Gastroesophageal sphincter (tissue), 4 donors: ENCODE measurements around the gene WNT11. TPM values are rescaled to one million over a fixed set of nuclear protein-coding genes. Genes with fewer than 3 reads are reported as not detected.

Experiments
- ATAC-seq: fragments of 150-250 bp; one replicate; pipeline ENCODE4 v1.9.1; 2016; ENCODE audit warnings: mild to moderate bottlenecking, moderate library complexity
- H3K27ac ChIP-seq, 4 donors: fragments of 200-600 bp; sonication (generic) in 3 of 4; 1 replicate in 3 of 4; 2 replicates in 1 of 4; pipeline ENCODE4 v1.5.1; 2016 to 2019
- H3K27me3 ChIP-seq: fragments of 200-600 bp; sonication (generic); one replicate; pipeline ENCODE4 v1.5.1; 2019
- H3K36me3 ChIP-seq, 2 donors: fragments of 200-600 bp; sonication (generic); one replicate each; pipeline ENCODE4 v1.5.1; 2019; ENCODE audit warnings: control low read depth in 1 of 2
- H3K4me1 ChIP-seq, 3 donors: fragments of 200-600 bp; sonication (generic); 1 replicate in 2 of 3; 2 replicates in 1 of 3; pipeline ENCODE4 v1.5.1; 2016 to 2019; ENCODE audit warnings: control low read depth in 2 of 3
- H3K4me3 ChIP-seq, 2 donors: fragments of 200-600 bp; sonication (generic); one replicate each; pipeline ENCODE4 v1.5.1; 2019; ENCODE audit warnings: mild to moderate bottlenecking in 1 of 2, moderate library complexity in 1 of 2
- H3K9me3 ChIP-seq, 3 donors: fragments of 200-600 bp; sonication (generic); one replicate each; pipeline ENCODE4 v1.5.1; 2017 to 2019; ENCODE audit warnings: control low read depth in 2 of 3
- CTCF ChIP-seq, 4 experiments: fragments of 200-600 bp in 2 of 4; fragments of 450-650 bp in 2 of 4; sonication (generic) in 1 of 4; IDR thresholded peaks; one replicate each; pipeline ENCODE4 v1.5.1; 2017 to 2019; ENCODE audit warnings: antibody characterized with exemption in 4 of 4, mild to moderate bottlenecking in 2 of 4, moderate library complexity in 2 of 4
- EP300 ChIP-seq: sonication (generic); formaldehyde crosslinking; IDR thresholded peaks from one replicate; pipeline ENCODE4 v1.6.1; 2017; ENCODE audit warnings: antibody characterized with exemption, mild to moderate bottlenecking
- POLR2A ChIP-seq, 2 donors: fragments of 450-650 bp; IDR thresholded peaks; one replicate each; pipeline ENCODE4 v1.6.1; 2017; ENCODE audit warnings: antibody characterized with exemption in 2 of 2, mild to moderate bottlenecking in 2 of 2, moderate library complexity in 1 of 2
- POLR2AphosphoS5 ChIP-seq: sonication (generic); formaldehyde crosslinking; IDR thresholded peaks from one replicate; pipeline ENCODE4 v1.6.1; 2017; ENCODE audit warnings: antibody characterized with exemption
- WGBS, 2 donors: methylation state at CpG; one replicate each; pipeline ENCODE4 v1.1.5; 2018; ENCODE audit warnings: low coverage in 1 of 2; 5-methylcytosine and 5-hydroxymethylcytosine counted together
- total RNA-seq, 4 donors: library from RNA; depleted of rRNA; stranded (reverse); fragments of >200 nt; gene quantifications; one replicate each; pipeline ENCODE4 v1.1.0, GENCODE V29; 2016

Gene WNT11
- total RNA-seq, 4 donors from 2014 or later = 2.5 to 17.1 (median 5.4) TPM

GRCh38 chr11:76233196-76233921 lies 27.1 kb upstream of the WNT11 start:
- Histone ChIP-seq H3K27me3 (no peaks in the 10 kb centered on the region), H3K36me3 (no peaks in the 10 kb centered on the region), H3K9me3 (no peaks in the 10 kb centered on the region), H3K4me1 (peaks cover 0 to 23% (median 10%) of the 10 kb centered on the region in 3 donors), H3K27ac (peak overlapping the region in 3 of 4 donors; percentile 86 to 90 (median 86)), H3K4me3 (no peak overlapping the region)
- no peak for ATAC-seq
- WGBS, 2 donors = 93 to 100% methylated on average over 3 to 6 of the region's 9 CpGs
- no peak for TF ChIP-seq EP300

DNA sequence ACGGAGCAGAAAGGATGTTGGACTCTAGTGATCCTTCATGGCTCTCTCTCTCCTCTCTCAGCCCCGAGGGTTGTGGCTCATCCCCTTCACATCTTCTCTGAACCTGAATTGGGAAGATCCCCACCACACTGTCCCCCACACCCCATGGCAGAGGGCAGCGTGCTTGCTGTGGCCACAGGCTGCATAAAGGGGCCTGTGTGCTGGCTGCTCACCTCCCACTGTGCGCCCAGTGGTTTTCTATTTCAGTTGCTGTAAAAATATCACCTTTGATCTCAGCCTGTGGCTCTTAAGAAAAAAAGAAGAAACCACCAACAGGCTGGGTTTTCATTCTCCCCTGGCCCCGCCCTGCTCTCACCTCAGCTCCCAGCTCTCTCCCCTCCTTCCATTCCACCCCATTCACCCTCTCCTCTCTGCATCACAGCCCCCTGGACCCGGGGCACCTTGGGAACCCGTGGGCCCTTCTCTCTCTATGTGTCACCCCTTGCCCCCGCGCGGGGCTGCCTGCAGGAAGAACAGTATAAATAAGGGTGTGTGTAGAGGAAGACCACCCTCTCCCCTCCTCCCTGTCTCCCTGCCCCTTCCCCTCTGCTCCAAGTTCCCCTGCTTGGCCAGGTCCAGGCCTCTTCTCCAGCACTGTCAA lies 25.8 kb upstream of the WNT11 start:
- H3K27ac ChIP-seq = no peak overlapping the region
- no peak for ATAC-seq
- no peak overlapping the region for H3K4me3 ChIP-seq
- H3K27me3 ChIP-seq = no peaks in the 10 kb centered on the region
- H3K9me3 ChIP-seq = no peaks in the 10 kb centered on the region
- no peaks in the 10 kb centered on the region for H3K36me3 ChIP-seq
- TF ChIP-seq POLR2AphosphoS5 (no peak), CTCF (IDR thresholded peaks at IDR 0.05) (no peak), EP300 (no peak), POLR2A (IDR thresholded peaks at IDR 0.05) (no peak)
- WGBS, 2 donors = 69 to 79% methylated on average over 6 to 10 of the region's 10 CpGs
- H3K4me1 ChIP-seq = peaks cover 0 to 29% (median 10%) of the 10 kb centered on the region in 3 donors

DNA sequence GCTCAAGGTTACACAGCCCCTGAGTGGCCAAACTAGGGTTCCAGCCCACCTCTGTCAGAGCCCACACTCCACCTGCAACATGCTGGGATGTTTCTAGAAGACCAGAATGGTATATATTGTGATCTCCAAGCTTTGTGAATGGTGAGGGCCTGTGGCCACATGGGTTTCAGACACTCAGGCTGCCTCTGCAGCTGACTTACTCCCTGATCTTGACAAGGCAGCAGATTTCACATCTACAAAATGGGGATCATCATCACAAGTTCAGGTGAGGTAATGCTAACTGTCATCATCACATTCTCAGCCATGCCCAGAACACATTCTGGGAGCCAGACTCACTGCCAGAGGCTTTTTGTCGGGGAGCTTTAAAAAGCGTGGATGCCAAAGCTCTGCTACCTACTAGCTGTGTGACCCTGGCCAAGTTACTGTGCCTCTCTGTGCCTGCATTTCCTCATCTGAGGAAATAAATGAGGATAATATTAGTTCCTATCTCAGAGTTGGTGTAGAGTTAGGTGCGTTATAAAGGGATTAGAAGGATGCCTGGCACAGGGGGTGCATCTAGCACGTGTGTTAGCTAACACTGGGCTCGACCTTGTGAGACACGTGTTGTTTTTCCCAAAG lies 24.9 kb upstream of the WNT11 start:
- ATAC-seq = no peak
- H3K27ac ChIP-seq = no peak overlapping the region
- no peaks in the 10 kb centered on the region for H3K9me3 ChIP-seq
- TF ChIP-seq EP300 = no peak
- TF ChIP-seq POLR2A (IDR thresholded peaks at IDR 0.05) = no peak
- TF ChIP-seq CTCF (IDR thresholded peaks at IDR 0.05) = no peak
- no peak for TF ChIP-seq POLR2AphosphoS5
- no peaks in the 10 kb centered on the region for H3K36me3 ChIP-seq
- H3K4me3 ChIP-seq = no peak overlapping the region
- peaks cover 0 to 20% (median 10%) of the 10 kb centered on the region in 3 donors for H3K4me1 ChIP-seq
- H3K27me3 ChIP-seq = no peaks in the 10 kb centered on the region
- 83 to 100% methylated on average over 1 to 6 of the region's 6 CpGs for WGBS, 2 donors

DNA sequence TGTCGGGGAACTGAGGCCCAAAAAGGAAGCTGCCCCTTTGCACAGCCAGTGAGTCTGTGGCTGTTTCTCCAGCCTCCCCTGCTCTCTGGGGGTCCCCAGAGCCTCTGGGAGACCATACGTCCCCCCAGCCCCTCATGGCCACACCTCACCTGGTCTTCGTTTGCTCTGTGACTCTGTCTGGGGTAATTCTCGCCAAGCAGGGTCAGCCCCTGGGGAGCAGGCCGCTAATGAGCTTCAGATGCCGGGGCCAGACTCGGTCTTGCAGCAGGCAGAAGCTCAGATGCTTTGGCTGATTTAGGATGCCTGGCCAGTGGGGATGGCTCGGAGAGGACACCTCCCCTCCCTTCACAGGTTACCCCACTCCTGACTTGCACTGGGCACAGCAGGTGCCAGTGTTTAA lies 24.1 kb upstream of the WNT11 start:
- H3K27me3 ChIP-seq = no peaks in the 10 kb centered on the region
- TF ChIP-seq EP300 (no peak), CTCF (IDR thresholded peaks at IDR 0.05) (no peak), POLR2A (IDR thresholded peaks at IDR 0.05) (no peak), POLR2AphosphoS5 (no peak)
- H3K4me3 ChIP-seq = no peak overlapping the region
- ATAC-seq = no peak
- H3K36me3 ChIP-seq = no peaks in the 10 kb centered on the region
- H3K27ac ChIP-seq = no peak overlapping the region
- no peaks in the 10 kb centered on the region for H3K9me3 ChIP-seq
- no CpG with 5 or more reads among the region's 8 CpGs for WGBS, 2 donors
- peaks cover 0 to 20% (median 10%) of the 10 kb centered on the region in 3 donors for H3K4me1 ChIP-seq

GRCh38 chr11:76229690-76230240 lies 23.5 kb upstream of the WNT11 start:
- Histone ChIP-seq H3K4me3 (no peak overlapping the region), H3K36me3 (no peaks in the 10 kb centered on the region), H3K27me3 (no peaks in the 10 kb centered on the region), H3K27ac (no peak overlapping the region), H3K9me3 (no peaks in the 10 kb centered on the region), H3K4me1 (peaks cover 0 to 19% (median 10%) of the 10 kb centered on the region in 3 donors)
- TF ChIP-seq CTCF (IDR thresholded peaks at IDR 0.05) = no peak
- ATAC-seq = no peak
- 88% methylated on average over 6 of the region's 8 CpGs; no CpG with 5 or more reads in 1 of the 2 donors for WGBS, 2 donors
